SK-N-MC (cell line): ENCODE measurements around the gene TSPAN19.

Experiments used
- DNase-seq: peaks from one replicate; pipeline ENCODE4 v3.0.0-alpha.2; 2011; ENCODE audit warnings: low read depth, low spot score
- H3K27ac ChIP-seq: fragments of 200-600 bp; sonication (generic); 2 replicates; pipeline ENCODE4 v1.5.1; 2016; ENCODE audit warnings: mixed run types
- H3K36me3 ChIP-seq: fragments of 200-600 bp; sonication (generic); 2 replicates; pipeline ENCODE4 v1.6.1; 2017; ENCODE audit warnings: antibody characterized with exemption, low read length, mixed read lengths; ENCODE audit not compliant: insufficient read depth
- H3K4me3 ChIP-seq: fragments of 200-600 bp; sonication (generic); 2 replicates; pipeline ENCODE4 v1.5.1; 2016
- H3K9ac ChIP-seq: fragments of 200-600 bp; sonication (generic); 2 replicates; pipeline ENCODE4 v1.8.0; 2017; ENCODE audit warnings: mixed run types, mixed read lengths; ENCODE audit not compliant: insufficient read length
- H3K9me3 ChIP-seq: fragments of 200-600 bp; sonication (generic); 2 replicates; pipeline ENCODE4 v1.6.1; 2017; ENCODE audit warnings: low read depth, mild to moderate bottlenecking, antibody characterized with exemption, low read length, moderate library complexity, mixed read lengths
- EZH2 ChIP-seq: fragments of 200-600 bp; sonication (generic); IDR thresholded peaks from one replicate; pipeline ENCODE4 v1.6.1; 2017; ENCODE audit warnings: antibody characterized with exemption
- FOXP2 ChIP-seq: optimal IDR thresholded peaks from 2 replicates; pipeline ENCODE3; 2011; ENCODE audit warnings: mild to moderate bottlenecking, moderate library complexity; ENCODE audit not compliant: insufficient read depth; ENCODE audit errors: extremely low read length, control extremely low read depth
- POLR2AphosphoS5 ChIP-seq: IDR thresholded peaks from 2 replicates; pipeline ENCODE4 v1.6.1; 2012; ENCODE audit warnings: mild to moderate bottlenecking, low read depth, low read length, borderline replicate concordance

The TSPAN19 gene

DNA sequence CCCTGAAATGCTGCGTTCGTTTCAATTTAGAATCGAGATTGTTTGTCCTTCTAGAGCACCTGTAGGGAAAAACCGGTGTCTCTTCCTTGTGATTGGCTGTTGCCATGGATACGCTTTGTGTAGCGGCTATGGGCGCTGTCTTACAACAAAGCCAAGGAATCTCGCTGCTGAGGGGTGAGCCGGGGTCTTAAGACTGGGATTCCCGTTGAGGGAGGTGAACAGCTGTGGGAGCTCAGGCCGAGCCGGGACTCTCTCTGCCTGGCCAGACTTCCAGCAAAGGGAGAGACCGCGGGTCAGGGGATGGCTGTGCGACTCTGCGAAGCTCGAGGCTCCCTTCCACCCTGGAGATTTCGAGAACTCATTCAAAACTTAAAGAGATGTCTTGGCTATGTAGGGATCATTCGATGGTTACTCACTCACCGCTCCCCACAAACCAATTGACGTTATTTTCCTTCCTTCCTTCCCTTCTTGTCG lies at the start of gene TSPAN19, which contains the start of gene LRRIQ1:
TSPAN19 (minus strand) TSS at position 44 of the 474 bp plus-strand sequence. CDS start 6,331 bp downstream, outside the sequence.
LRRIQ1 (plus strand) TSS at position 118 of the 474 bp plus-strand sequence. CDS start 1,826 bp downstream, outside the sequence.
- peak; percentile 60 for DNase-seq
- no peak for TF ChIP-seq EZH2
- TF ChIP-seq POLR2AphosphoS5: no peak
- no peak for TF ChIP-seq FOXP2
- peak within 1 kb of the TSS; percentile 81 for H3K4me3 ChIP-seq
- no peaks in the 10 kb centered on the region for H3K36me3 ChIP-seq
- no peaks in the 10 kb centered on the region for H3K9me3 ChIP-seq
- no peak within 1 kb of the TSS for H3K27ac ChIP-seq
- H3K9ac ChIP-seq: peak within 1 kb of the TSS; percentile 51

DNA sequence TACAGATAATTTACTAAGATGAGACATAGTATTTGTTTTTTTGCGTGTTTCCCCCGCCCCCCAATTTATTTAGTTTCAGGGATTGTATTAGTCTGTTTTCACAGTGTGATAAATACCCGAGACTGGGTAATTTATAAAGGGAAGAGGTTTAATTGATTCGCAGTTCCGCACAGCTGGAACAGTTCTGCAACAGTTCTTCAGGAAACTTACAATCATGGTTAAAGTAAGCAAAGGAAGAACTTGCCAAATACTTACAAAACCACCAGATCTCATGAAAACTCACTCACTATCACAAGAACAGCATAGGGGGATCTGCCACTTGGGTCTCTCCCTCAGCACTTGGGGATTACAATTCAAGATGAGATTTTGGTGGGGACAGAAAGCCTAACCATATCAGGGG lies 49.0 kb upstream of the TSPAN19 start:
- no peaks in the 10 kb centered on the region for H3K36me3 ChIP-seq
- no peak overlapping the region for H3K27ac ChIP-seq
- DNase-seq: peak; percentile 26
- H3K9me3 ChIP-seq: no peaks in the 10 kb centered on the region
- no peak for TF ChIP-seq FOXP2
- no peak for TF ChIP-seq POLR2AphosphoS5
- no peak for TF ChIP-seq EZH2
- no peak overlapping the region for H3K4me3 ChIP-seq
- no peak overlapping the region for H3K9ac ChIP-seq

DNA sequence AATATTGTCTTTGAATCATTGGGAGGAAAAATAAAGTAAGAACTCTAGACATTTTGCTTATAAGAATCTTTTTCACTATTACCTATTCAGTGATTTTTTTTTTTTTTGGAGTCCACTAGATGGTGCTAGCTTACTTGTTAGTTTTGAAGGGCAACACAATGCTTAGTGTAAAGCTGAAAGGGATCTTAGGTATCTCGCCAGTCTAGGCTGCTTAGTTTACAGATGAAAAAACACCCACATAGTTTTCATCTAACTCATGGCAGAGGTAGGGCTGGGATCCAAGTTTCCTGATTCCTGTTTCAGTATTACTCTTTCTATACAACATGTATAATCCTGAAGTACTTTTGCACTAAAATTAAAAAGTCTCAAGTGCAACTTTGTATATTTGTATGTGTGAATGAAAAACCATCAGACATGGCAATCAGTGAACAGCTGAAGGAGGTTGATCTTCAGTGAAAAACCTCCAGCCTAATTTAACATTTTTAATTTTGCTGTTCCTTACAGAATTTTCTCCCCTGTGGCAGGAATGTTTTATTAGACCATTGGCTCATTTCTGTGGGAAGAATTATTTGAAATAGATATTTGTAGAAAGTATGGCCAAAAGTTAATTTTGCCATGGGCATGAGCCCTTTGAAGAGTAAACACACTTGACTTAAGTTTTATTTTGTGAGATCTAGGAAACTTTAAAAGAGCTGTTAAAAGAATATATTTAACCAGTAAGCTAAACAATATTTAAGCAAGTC lies 40.8 kb upstream of the TSPAN19 start:
- TF ChIP-seq FOXP2: no peak
- TF ChIP-seq EZH2: no peak

DNA sequence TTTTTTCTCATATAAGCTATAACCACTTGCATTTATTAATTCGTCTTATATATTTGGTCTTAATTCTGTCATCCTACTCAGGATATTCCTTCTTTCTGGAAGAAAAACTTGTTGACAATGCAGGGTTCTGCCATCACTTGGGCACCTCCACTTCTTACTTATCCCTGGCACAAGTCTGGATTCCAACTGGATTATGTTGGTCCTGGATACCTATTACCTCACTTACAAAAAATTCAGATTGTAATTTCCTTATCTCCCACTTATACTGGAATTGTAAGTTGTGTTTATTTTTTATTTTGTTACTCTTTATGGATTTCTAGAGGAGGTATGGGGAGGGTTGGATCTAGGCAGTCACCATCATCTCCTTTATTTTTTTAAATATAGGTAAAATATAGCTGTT lies 36.7 kb upstream of the TSPAN19 start:
- DNase-seq: no peak
- Histone ChIP-seq H3K4me3 (no peak overlapping the region), H3K27ac (no peak overlapping the region), H3K9me3 (no peaks in the 10 kb centered on the region), H3K9ac (no peak overlapping the region), H3K36me3 (no peaks in the 10 kb centered on the region)
- TF ChIP-seq FOXP2 (no peak), POLR2AphosphoS5 (no peak), EZH2 (no peak)

More for the DNA sequence above, 40.8 kb upstream of the TSPAN19 start:
- peak overlapping the region; percentile 2; the same call in 1 of the 2 replicates for H3K4me3 ChIP-seq
- 0 out of 2 replicates have a peak overlapping the region, but pooled peaks have one; percentile 16 for H3K27ac ChIP-seq
- no peaks in the 10 kb centered on the region for H3K9me3 ChIP-seq
- H3K36me3 ChIP-seq: no peaks in the 10 kb centered on the region
- peak overlapping the region; percentile 4 for H3K9ac ChIP-seq
- peak; percentile 71 for DNase-seq

DNA sequence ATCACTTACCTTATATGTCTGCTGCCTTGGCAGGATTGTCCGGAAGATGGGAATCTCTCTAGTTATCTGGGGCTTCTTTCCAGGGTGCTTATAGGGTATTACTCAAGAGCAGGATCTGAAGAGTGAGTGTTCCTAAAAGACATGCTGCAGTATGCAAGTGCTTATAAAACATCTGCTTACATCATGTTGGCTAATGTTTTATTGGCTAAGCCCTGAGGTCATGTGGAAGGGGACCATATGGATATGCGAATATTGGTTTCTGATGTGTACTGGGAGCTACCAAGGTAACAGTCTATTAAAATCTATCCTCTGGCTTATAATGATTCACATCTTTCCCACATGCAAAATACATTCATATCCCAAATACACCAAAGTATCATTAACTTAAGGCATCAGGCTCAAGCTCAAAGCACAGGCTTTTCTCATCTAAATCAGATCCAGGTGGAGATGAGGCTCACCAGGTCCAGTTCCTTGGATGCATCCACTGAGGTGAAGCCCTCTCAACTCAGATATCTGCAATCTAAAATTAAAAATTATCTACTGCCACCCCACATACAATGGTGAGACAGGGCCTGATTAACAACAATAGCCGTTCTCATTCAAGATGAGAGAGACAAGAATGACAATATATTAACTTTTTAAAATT lies 29.9 kb upstream of the TSPAN19 start:
- no peak for TF ChIP-seq EZH2
- TF ChIP-seq POLR2AphosphoS5: no peak
- no peak for TF ChIP-seq FOXP2
- H3K4me3 ChIP-seq: no peak overlapping the region
- H3K36me3 ChIP-seq: no peaks in the 10 kb centered on the region
- DNase-seq: no peak
- H3K9me3 ChIP-seq: no peaks in the 10 kb centered on the region
- H3K9ac ChIP-seq: no peak overlapping the region
- H3K27ac ChIP-seq: no peak overlapping the region

DNA sequence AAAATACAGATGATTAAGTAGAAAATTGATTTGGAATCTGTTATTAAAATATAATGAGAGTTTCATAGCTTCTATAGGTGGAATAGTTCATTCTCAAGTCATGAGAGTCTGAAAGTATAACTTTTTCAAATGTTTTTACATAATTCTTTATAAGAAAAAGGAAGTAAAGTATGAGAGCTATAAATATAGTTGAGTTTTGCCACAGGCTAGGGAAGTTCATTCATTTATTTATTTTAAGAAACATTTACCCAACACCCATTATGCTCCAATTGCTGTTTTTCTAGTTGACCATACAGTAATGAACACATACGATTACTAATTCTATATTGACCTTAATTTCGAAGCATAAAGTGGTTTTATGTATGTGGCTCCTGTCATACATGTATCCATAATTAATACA lies 24.8 kb upstream of the TSPAN19 start:
- no peaks in the 10 kb centered on the region for H3K36me3 ChIP-seq
- DNase-seq: no peak
- H3K27ac ChIP-seq: no peak overlapping the region
- H3K9ac ChIP-seq: no peak overlapping the region
- TF ChIP-seq FOXP2 (no peak), POLR2AphosphoS5 (no peak), EZH2 (no peak)
- no peaks in the 10 kb centered on the region for H3K9me3 ChIP-seq
- H3K4me3 ChIP-seq: no peak overlapping the region

DNA sequence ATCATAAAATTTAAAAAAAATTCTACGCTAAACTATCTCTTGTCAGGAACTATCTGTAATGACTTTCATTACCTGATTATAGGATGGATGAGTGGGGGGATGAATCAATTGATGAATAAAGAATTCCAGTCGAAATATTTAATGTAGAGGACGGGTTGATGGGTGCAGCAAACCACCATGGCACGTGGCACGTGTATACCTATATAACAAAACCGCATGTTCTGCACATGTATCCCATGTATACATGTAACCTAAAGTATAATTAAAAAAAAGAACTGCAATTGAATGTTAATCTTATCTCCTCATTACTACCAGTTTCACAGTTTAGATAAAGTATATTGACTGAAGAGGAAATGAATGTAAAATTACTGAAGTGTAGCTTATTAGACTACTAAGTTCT lies 23.5 kb upstream of the TSPAN19 start:
- Histone ChIP-seq H3K9ac (no peak overlapping the region), H3K9me3 (no peaks in the 10 kb centered on the region), H3K27ac (no peak overlapping the region), H3K4me3 (no peak overlapping the region), H3K36me3 (no peaks in the 10 kb centered on the region)
- no peak for DNase-seq
- TF ChIP-seq POLR2AphosphoS5: no peak
- TF ChIP-seq FOXP2: no peak
- no peak for TF ChIP-seq EZH2

DNA sequence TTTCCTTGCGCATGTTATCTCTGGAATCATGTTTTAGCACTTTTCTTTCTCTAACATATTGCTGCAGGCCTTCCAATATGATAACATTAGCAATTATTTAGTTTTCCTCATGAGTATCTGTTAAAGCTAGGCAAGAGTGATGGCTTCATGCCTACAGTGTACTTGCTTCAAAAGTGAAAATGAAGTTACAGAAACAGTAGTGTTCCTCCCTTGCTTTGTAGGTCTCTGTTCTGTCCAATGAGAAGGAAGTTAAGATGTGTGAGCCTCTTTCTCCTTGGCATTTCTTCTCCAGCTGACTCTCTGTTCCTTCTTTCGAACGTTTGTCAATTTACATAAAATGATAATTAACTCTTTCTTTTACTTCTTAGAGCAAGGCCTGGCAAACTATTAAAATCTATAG lies 22.3 kb upstream of the TSPAN19 start:
- TF ChIP-seq POLR2AphosphoS5 (no peak), FOXP2 (no peak), EZH2 (no peak)
- Histone ChIP-seq H3K4me3 (no peak overlapping the region), H3K27ac (no peak overlapping the region), H3K36me3 (no peaks in the 10 kb centered on the region), H3K9me3 (no peaks in the 10 kb centered on the region), H3K9ac (no peak overlapping the region)
- DNase-seq: no peak

DNA sequence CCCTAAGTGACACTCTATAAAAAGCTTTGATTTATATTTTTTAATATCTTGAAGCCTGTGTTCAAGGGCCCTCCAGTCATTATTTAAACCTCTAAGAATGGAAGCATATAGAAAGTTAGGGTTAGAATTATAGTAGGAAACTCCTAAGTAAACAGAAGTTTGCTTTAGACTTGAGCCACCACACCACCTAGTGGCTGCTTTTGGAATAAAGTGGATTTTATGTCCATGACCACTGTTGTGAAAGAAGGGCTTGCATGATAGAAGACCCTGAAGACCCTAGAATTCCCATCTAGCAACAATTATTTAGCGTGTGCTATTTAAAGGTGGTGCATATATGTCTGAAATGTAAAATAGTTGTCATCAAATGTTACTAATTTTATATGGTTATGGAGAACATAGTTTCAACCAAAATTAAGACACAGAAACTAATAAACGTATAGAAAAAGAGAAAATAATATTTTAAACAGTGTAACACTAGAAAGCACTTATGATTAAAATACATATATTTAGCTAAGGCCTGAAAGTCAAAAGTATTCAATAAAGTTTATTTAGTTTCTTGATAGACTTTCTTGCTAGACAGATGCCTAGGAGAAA lies 21.4 kb upstream of the TSPAN19 start:
- DNase-seq: peak; percentile 45

More for the DNA sequence above, 21.4 kb upstream of the TSPAN19 start:
- TF ChIP-seq EZH2 (no peak), POLR2AphosphoS5 (no peak)
- no peaks in the 10 kb centered on the region for H3K9me3 ChIP-seq
- H3K36me3 ChIP-seq: no peaks in the 10 kb centered on the region; the same call in 1 of the 2 replicates
- H3K9ac ChIP-seq: no peak overlapping the region
- no peak overlapping the region for H3K27ac ChIP-seq
- H3K4me3 ChIP-seq: no peak overlapping the region
